ENCODE data around the gene PPP1R7.

Gene PPP1R7

DNA sequence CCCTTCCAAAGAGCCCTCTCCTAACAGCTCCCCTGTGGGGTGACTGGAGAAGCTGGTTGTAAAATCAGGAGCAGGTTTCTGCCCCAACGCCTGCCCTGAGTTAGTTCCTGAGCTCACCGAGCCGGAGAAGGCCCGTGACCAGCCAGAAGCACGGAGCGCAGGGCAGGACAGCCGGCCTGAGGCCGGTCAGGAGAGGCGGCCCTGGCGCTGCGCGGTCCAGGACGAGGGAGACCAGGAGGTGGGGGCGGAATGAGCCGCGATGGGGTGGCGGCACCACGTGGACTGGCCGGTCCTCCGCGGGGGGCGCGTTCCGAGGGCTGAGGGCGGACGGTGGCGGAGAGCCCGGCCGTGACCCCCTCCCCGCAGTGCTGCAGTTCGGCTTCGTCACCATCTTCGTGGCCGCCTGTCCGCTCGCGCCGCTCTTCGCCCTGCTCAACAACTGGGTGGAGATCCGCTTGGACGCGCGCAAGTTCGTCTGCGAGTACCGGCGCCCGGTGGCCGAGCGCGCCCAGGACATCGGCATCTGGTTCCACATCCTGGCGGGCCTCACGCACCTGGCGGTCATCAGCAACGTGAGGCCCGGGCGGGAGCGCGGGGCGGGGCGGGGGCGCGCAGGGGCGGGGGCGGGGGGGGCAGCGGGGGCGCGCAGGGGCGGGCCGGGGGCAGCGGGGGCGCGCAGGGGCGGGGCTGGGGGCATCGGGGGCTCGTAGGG, 67.2 kb downstream of the PPP1R7 start:
- no peak for DNase-seq

GRCh38 chr2:241218131-241219029, 68.1 kb downstream of the PPP1R7 start:
- DNase-seq = peak; percentile 6

DNA sequence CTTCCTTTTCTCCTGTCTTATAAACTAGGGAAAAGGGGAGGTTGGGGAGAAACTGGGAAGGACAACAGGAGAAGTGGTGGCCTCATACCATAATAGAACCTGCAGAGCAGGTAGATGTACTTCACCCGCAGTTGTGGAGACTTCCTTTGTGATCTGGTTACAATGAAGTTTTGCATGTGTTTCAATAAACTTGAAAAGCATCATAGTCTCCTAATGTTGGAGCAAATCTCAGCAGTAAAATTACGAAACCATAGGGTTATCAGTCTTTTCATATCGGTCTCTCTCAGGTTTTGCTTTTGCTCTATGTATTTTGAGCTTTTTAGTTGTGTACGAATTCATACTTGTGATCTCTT, 68.7 kb downstream of the PPP1R7 start:
- DNase-seq = no peak

DNA sequence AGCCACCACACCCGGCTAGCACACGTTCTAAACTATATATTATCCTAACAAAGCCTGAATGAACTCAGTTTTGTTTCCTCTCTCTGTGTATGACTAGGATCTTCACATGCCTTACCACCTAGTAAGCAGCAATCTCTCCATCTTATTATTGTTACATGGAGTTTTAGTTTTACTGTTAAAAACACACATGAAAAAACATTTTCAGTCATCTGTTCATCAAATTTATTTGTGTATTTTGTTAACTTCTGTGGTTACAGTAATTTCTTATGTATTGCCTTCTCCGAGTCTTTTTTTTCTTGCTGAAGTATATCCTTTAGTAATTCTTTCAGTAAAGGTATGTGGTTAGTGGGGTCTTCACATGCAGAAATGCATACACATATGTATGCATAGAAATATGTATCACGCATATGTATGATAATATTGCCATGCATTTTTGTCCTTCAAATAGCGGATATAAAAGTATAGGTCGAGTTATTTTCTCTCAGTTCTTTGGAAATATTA, 69.6 kb downstream of the PPP1R7 start:
- no peak for DNase-seq

DNA sequence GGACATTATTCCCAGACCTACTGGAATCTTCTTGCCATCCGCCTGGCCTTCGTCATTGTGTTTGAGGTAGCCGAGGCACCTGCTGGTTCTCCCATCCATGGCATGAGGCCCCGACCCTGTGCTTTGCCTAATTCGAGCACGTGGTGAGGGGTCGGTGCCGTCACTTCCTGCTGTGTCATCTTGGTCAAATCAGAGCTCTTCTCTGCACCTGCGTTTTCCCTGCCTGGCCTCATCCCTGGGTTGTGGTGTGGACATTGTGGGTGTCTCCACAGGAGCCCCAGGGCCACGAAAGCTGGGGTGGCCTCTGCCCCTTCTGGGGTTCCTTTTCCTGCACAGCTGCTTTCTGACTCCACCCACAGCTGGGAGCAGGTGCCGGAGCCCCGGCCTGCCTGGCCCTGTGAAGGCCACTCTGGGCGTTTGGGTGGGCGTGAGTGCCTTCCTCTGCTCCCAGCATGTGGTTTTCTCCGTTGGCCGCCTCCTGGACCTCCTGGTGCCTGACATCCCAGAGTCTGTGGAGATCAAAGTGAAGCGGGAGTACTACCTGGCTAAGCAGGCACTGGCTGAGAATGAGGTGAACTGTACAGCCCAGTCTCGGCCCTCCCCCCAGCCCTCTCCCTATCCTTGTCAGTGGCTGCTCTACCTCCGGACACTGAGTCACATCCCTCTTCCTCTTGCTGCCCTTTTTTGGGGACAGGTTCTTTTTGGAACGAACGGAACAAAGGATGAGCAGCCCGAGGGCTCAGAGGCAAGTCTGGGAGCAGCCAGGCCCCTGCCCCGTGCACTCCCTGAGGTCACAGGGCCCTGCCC, 73.1 kb downstream of the PPP1R7 start:
- no peak for DNase-seq

- no peak for DNase-seq
Measured at GRCh38 chr2:241224018-241224850, 74.0 kb downstream of the PPP1R7 start.

DNA sequence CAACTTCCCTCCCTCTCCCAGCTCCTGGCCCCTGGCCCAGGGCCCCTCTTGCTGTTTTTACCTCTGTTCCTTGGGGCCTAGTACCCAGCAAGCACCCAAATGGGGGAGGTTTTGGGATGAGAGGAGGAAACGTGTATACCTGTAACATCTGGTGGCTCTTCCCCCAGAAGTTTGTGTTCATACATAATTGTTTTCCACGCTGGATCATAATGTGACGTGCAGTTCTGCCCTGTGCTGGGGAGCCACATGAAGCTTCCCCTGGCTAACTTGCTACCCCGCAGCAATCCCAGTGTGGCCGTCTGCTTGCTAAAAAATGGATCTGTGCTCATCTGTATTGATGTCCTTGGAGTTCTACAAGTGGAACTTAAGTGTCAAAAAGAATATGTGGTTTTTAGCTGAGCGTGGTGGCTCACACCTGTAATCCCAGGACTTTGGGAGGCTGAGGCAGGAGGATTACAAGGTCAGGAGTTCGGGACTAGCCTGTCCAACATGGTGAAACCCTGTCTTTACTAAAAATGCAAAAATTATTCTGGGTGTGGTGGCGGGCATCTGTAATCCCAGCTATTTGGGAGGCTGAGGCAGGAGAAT, 74.7 kb downstream of the PPP1R7 start:
- DNase-seq = no peak

DNA sequence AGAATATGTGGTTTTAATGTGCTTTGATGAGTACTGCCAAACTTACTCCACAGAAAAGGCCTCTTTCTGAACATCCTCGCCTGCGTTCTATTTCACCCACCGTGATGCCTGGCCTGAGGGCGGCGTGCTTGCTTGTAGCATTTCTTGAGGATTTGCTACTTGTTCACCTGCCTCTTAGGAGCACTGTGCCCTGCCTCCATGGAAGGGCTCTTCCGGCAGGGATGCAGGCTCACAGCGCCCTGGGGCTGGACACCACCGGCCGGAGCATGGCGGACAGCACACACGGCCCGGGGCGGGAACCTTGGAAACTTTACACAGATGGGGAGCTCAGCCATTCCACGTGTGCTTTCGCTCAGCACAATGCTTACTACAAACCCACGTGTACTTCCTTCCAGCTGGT, 75.3 kb downstream of the PPP1R7 start:
- no peak for DNase-seq

DNA sequence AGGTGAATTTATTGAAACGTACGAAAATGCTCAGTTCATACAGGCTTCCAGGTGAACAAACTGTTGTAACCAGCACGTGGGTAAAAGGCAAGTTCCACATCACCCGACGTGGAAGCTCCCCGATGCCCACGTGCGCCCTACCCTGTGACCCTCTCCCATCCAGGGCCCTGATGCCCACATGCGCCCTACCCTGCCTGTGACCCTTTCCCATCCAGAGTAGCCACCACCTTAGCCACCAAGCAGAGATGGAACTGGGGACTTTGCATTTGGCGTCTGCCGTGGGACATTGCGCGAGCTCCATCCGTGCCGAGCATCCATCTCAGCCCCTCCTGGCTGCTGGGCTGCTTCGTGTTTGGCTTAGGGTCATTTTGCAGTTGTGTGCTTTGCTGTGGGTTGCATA, 75.7 kb downstream of the PPP1R7 start:
- no peak for DNase-seq

DNA sequence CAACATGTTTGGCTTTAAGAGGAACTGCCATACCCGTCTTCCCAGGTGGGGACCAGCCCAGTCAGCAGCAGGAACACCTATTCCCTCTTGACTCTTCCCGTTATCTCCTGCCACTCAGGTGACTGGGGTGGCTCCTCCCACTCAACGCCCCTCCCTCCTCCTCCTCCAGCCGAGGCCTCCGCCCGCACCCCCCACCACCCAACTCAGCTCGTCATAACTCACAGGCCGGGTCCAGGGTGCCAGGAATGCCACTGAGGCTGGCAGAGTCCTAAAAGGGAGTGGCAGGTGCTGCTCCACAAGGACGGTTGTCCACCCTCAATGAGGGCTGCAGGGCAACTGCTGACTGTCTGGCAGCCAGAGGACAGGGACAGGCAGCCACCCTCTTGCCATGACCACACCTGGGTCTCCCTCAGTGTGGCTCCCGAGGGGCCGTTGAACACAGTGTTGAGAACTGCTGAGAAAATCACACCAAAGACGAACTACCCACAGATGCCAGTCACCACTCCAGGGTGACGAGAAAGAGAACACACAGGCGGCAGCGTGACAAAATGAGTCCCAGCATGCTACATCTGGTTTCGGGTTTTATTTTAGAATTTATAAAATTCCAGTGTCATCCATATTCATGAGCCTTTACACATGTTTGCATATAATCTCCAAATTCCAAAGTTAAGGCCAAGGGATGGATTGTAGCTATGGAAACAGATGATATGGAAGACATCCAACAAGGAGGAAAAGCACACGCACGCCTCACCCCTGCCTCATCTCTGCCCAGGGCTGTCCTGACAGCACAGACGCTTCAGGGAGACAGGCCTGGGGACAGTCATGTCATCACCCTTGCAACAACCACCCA, 76.7 kb downstream of the PPP1R7 start:
- no peak for DNase-seq

DNA sequence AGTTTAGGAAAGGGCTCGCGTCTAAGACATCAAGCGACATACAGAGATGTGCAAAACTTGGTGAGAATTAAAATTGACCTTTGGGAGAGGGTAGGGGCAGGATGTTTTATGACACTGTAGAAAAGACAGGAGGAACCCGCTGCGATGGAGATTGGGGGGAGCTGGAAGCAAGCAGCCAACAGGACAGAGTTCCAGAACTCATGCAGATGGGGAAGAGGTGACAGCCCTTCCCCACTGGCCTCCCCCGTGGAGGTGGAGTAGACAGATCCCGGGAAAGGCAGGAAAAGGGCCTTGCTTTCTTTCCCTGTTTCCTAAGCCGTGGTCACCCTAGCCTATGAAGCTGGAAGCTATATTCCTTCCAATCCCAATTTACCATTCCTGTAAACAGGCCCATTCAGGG, 77.3 kb downstream of the PPP1R7 start:
- no peak for DNase-seq

DNA sequence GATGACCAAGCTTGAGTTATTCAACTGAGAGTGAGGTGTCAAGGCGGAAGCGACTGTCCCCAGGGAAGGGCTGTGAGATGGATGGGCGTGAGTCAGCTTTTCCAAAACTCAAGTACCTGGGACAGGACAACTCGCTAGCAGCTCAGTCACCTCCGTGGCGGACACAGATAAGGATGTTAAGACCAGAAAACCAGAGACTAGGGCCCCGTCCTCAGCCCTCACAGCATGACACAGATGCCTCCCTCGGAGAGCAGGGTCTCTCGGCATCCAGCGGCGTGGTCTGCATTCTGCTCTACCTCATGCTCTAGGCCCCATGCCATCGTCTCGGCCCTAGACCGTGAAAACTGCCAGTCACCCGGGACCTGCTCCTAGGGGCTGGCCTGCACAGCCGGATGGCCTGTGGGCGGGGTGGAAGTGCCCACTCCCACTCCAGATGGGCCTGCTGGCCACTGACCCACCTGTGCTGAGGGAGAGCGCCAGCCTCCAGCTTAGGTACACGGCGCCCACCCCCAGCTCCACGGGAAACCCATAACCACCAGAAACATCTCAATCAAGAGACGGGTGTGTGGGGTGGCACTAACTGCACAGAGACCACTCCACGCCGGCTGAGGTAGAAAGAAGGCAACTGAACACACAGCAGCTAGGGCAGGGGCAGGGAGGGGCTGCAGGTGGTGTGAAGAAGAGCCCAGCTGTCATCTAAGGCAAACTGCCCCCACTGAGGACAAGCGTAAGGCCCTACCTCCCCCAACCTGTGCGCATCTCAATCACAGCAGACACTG, 78.0 kb downstream of the PPP1R7 start:
- no peak for DNase-seq

DNA sequence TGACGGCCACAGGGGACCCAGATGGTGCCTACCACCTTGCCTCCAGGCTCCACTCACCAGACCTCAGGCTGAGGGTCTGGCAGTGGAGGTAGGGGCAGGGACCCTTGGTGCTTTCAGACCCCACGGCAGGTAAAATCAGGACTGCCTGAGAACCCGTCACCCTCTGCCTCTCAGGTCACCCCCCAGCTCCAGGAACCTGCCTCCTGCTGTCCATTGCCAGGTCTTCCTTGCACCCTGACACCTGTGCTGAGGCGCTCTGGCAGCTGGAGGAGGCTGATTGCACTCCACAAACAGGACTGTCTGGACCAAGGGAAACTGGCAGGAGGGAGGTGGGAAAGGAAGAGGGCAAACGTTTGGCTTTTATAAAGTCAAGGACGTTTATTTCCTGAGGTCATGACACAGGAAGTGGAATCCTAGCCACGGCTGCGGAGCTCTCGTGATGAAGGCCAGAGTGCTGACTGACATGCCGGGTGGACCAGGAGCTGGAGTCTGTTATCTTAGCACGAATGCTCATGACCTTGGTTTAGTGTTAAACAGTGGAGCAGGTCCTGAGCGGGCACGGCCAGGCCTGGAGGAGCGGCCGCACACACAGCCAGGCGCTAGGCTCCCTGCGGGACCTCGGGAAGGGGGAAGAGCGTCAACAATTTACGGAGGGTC, 78.7 kb downstream of the PPP1R7 start:
- no peak for DNase-seq

- no peak for DNase-seq
Measured at GRCh38 chr2:241229563-241230401, 79.5 kb downstream of the PPP1R7 start.

DNA sequence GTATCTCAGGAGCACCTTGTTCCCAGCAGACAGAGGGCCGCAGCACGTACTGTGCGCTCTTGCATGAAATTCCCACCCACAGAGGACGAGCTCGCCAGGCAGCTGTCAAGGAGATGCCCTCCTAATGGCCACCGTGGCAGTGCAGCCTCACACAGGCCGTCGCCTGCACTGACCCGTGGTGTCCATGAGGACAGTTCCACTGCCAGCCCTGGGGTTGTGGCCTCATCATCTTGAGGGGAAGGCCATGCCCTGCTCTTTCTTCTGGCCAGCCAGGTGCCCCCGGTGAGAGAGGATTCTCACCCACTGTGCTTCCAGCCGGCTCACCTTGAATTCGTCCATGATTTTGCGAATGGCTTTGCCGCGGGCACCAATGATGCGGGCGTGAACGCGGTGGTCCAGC, 80.2 kb downstream of the PPP1R7 start:
- DNase-seq = no peak

DNA sequence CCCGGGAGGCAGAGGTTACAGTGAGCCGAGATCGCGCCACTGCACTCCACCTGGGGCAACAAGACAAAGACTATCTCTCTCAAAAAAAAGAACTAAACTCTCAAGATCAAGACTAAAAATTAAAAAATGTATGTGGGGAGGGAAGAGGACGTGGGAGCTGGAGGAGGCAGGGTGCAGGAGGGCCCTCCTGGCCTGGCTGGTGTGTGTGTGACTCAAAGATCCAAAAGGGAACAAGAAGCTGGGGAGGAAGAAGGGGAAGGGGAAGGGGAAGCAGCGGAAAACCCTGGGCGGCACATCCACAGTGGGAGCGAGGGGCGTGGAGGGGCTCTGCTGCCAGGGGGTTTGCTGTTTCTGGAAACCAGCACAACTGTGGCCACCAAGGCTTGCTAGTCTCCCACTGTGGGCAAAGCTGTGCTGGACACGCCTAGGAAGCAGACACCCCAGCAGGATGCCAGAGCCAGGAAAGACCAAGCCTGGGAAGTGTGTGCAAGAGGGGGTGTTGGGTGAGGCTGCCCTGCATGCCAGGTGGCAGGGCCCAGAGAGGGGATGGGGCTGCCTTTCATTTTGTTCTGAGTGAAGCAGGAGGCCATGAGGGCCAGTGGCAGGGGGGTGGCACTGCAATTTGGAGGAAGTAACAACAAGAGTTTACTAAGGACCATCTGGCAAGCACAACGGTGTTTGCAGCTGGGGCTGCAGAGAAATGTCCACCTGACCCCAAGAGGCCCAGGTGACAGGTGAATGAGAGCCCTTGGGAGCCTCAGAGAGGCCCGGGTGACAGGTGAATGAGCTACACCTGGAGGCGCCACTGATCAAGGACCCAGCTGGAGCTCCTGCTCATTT, 82.7 kb downstream of the PPP1R7 start:
- no peak for DNase-seq

Measured in NCI-H524 treated with DMSO at 0.1 percent for 48 hours (cell line).